ENCODE results near the gene PDLIM4. TPM values are rescaled to one million over a fixed set of nuclear protein-coding genes. Genes with fewer than 3 reads are reported as not detected.

PDLIM4 gene
- total and polyA plus RNA-seq, 2 donors, result 17.4 to 114 TPM

DNA sequence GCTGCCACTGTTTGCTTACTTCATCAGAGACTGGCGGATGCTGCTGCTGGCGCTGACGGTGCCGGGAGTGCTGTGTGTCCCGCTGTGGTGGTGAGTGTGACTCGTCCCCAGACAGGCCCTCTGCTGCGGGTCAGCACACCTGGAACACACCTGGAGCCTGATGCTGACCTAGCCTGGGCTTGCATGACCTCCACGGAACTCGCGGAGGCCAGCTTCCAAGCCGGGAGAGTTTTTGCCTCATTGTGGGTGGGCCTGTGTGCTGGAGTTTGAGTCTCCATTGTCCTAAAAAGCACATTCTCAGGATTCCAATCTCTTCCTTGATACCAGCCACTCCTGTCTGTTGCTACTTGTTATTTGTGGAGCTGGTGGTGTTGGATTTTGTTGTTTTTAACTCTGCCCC lies 64.8 kb downstream of the PDLIM4 start:
- no peak for DNase-seq (ENCODE audit: extremely low spot score)
- H3K27ac ChIP-seq (ENCODE audit: low read depth), result no peak overlapping the region
- no peaks in the 10 kb centered on the region for H3K4me1 ChIP-seq (ENCODE audit: insufficient read depth)
- no peaks in the 10 kb centered on the region for H3K36me3 ChIP-seq (ENCODE audit: insufficient read depth)
- 67% methylated on average over 11 of the region's 11 CpGs for WGBS
- H3K4me3 ChIP-seq (ENCODE audit: low read depth, low read length), result no peak overlapping the region

Other genes starting within 250 kb of the PDLIM4 start
- 2.3 TPM for gene ACSL6, start 246.0 kb upstream of the PDLIM4 start, total RNA-seq
- gene ACSL6, start 246.0 kb upstream of the PDLIM4 start, polyA plus RNA-seq, result 0.42 TPM
- gene IL3, start 197.0 kb upstream of the PDLIM4 start, total RNA-seq, result not detected
- not detected for gene IL3, start 197.0 kb upstream of the PDLIM4 start, polyA plus RNA-seq
- not detected for gene CSF2, start 183.9 kb upstream of the PDLIM4 start, total RNA-seq
- not detected for gene CSF2, start 183.9 kb upstream of the PDLIM4 start, polyA plus RNA-seq
- gene P4HA2, start 29.8 kb upstream of the PDLIM4 start, total RNA-seq, result 102 TPM
- 44.2 TPM for gene P4HA2, start 29.8 kb upstream of the PDLIM4 start, polyA plus RNA-seq
- 2.2 TPM for gene SLC22A4, start 36.7 kb downstream of the PDLIM4 start, total RNA-seq
- gene SLC22A4, start 36.7 kb downstream of the PDLIM4 start, polyA plus RNA-seq, result 1.5 TPM
- gene SLC22A5, start 112.0 kb downstream of the PDLIM4 start, total RNA-seq, result 9.3 TPM
- gene SLC22A5, start 112.0 kb downstream of the PDLIM4 start, polyA plus RNA-seq, result 6.4 TPM
- gene IRF1, start 233.1 kb downstream of the PDLIM4 start, total RNA-seq, result 16.4 TPM
- 26.0 TPM for gene IRF1, start 233.1 kb downstream of the PDLIM4 start, polyA plus RNA-seq